ENCODE data around the gene FXN.

- TF ChIP-seq, protein P1, sequence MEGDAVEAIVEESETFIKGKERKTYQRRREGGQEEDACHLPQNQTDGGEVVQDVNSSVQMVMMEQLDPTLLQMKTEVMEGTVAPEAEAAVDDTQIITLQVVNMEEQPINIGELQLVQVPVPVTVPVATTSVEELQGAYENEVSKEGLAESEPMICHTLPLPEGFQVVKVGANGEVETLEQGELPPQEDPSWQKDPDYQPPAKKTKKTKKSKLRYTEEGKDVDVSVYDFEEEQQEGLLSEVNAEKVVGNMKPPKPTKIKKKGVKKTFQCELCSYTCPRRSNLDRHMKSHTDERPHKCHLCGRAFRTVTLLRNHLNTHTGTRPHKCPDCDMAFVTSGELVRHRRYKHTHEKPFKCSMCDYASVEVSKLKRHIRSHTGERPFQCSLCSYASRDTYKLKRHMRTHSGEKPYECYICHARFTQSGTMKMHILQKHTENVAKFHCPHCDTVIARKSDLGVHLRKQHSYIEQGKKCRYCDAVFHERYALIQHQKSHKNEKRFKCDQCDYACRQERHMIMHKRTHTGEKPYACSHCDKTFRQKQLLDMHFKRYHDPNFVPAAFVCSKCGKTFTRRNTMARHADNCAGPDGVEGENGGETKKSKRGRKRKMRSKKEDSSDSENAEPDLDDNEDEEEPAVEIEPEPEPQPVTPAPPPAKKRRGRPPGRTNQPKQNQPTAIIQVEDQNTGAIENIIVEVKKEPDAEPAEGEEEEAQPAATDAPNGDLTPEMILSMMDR (IDR thresholded peaks at IDR 0.05; ENCODE audit: low read length), result no peak
- no peak for TF ChIP-seq EZH2 (optimal IDR thresholded peaks at IDR 0.05; ENCODE audit: low read depth, low read length)
- no peak for TF ChIP-seq EZH2phosphoT487 (IDR thresholded peaks at IDR 0.05; ENCODE audit: low read length)
Measured at GRCh38 chr9:69136185-69136584, 100.6 kb downstream of the FXN start.

Measured in MM.1S (cell line).